ENCODE data around the gene TFRC.
"Not testable (repeated sequence)": the region's sequence is repeated elsewhere in the genome, so short reads cannot be mapped to it uniquely, and the experiment has no call there.

Gene TFRC

DNA sequence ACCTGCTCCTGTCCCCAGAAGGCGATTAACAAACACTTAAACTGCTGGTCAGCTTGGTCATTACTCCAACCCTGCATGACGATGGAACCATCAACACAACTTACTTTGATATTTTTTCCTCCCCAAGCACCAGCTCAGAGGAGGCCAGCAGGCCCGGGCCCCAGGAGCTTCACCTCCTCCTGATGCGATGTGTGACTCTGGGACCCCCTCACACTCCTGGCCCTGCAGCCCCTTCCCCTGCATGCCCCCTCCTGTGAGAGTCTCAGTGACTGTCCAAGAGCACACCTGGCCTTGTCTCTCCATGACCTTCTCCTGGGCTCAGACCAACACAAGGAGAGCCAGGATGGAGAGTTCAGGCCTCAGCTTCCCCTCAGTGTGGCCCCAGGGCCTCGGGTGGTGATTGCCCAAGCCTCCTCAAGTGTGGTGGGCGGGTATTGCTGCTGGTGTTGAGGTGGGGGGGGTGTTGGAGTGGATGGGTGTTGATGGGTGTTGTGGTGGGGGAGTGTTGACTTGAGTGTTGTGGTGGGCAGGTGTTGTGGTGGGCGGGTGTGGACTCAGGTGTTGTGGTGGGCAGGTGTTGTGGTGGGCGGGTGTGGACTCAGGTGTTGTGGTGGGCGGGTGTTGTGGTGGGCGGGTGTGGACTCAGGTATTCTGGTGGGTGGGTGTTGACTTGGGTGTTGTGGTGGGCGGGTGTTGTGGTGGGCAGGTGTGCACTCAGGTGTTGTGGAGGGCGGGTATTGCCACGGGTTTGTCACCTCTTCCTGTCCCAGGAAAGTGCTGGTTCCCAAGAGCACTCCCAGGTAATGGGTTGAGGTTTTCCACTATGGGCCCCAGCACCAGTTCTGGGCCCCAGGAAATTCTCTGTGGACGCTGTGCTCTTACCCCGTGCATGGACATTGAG, 68.1 kb downstream of the TFRC start:
- no peak for DNase-seq (ENCODE audit: low read depth, low spot score)
- no peak overlapping the region for H3K4me3 ChIP-seq (ENCODE audit: low read length)

DNA sequence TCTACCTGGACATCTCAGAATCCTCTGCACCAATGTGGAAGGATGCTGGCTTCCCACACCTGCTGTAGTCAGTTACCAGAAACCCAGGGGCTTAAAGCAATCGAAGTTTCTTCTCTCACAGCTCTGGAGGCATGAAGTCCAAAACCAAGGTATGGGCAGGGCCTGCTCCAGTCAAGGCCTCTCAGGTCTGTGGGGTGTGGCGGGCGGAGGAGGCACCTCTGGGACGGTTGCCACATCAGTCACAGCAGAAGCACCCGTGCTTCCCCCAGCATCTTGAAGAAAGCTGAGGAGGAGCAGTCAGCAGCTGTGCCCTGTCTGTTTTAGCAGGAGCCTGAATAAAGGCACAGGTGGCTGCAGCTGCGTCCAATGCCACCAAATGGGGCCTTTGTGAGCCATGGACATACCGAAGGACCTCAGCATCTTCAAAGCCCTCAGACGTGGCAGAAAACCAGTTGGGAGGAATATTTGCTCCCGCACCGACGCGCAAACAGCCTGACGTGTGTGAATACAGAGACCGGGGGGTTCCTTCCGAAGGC, 68.9 kb downstream of the TFRC start:
- DNase-seq (ENCODE audit: low read depth, low spot score) = no peak
- H3K4me3 ChIP-seq (ENCODE audit: low read length) = no peak overlapping the region

DNA sequence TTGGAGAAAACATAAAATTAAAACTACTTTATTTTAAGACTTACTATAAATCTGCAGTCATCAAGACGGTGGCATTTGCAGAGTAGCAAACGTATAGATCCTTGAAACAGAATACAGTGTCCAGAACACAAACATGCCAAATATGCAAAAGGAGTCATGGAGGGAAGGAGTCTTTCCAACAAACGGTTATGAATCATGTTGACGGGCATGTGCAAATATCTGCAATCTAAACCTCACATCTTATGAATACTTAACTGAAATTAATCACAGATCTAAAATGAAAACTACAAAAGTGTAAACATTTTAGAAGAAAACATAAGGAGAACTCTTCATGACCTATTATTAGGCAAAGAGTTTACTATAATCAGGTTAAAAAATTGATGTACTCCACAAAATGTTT, 69.4 kb downstream of the TFRC start:
- no peak overlapping the region for H3K4me3 ChIP-seq (ENCODE audit: low read length)
- no peak for DNase-seq (ENCODE audit: low read depth, low spot score)

- DNase-seq (ENCODE audit: low read depth, low spot score) = no peak
Observed at GRCh38 chr3:196009456-196009855, 72.4 kb downstream of the TFRC start.

DNA sequence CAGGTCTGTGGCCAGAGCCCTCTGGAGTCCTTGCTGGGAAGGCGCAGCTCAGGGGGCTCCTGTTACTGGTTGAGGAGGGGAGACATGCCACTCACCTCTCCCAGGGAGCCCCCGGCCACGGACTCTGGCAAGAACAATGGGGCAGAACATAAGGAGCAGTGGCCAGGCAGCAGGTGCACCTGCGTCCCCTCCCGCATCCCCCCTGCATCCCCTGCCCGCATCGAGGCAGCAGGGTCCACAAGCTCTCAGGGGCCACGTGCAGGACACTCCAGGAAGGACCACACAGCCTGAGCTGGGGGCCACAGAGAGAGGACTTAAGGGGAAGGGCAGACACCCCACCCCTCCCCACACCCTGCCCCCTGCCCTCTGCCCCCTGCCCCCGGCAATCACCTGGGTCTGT, 73.0 kb downstream of the TFRC start:
- no peak for DNase-seq (ENCODE audit: low read depth, low spot score)
- no peak overlapping the region for H3K4me3 ChIP-seq (ENCODE audit: low read length)

More at GRCh38 chr3:196009456-196009855, 72.4 kb downstream of the TFRC start:
- H3K4me3 ChIP-seq (ENCODE audit: low read length) = no peak overlapping the region

- no peak overlapping the region for H3K4me3 ChIP-seq (ENCODE audit: low read length)
- DNase-seq (ENCODE audit: low read depth, low spot score) = no peak
Observed at GRCh38 chr3:196008387-196008786, 73.5 kb downstream of the TFRC start.

- no peak overlapping the region for H3K4me3 ChIP-seq (ENCODE audit: low read length)
- DNase-seq (ENCODE audit: low read depth, low spot score) = no peak
Observed at GRCh38 chr3:196007744-196008335, 74.0 kb downstream of the TFRC start.

- DNase-seq (ENCODE audit: low read depth, low spot score); H3K4me3 ChIP-seq (ENCODE audit: low read length): not testable (repeated sequence)
Observed at GRCh38 chr3:196005338-196005737, 76.6 kb downstream of the TFRC start.

DNA sequence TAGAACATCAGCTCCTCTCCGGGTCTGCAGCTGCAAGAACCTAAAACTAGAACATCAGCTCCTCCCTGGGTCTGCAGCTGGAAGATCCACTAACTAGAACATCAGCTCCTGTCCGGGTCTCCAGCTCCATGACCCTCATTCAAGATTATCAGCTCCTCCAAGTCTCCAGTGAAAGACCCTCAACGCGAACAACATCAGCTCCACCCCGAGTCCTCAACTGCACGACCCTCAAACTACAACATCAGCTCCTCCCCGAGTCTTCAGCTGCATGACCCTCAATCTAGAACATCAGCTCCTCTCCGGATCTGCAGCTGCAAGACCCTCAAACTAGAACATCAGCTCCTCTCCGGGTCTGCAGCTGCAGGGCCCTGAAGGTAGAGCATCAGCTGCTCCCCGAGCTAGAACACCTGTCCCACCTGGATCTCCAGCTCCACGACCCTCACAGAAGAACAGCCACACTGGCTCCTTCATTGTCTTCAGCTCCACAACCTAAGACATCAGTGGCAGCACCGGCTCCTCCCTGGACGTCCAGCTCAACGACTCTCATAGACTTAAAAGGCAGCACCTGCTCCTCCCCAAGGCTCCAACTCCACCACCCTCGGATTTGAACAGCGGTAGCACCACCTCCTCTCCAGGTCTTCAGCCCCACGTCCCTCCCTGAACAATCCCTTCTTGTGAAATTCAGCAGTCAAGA, 77.4 kb downstream of the TFRC start:
- DNase-seq (ENCODE audit: low read depth, low spot score); H3K4me3 ChIP-seq (ENCODE audit: low read length): not testable (repeated sequence)

DNA sequence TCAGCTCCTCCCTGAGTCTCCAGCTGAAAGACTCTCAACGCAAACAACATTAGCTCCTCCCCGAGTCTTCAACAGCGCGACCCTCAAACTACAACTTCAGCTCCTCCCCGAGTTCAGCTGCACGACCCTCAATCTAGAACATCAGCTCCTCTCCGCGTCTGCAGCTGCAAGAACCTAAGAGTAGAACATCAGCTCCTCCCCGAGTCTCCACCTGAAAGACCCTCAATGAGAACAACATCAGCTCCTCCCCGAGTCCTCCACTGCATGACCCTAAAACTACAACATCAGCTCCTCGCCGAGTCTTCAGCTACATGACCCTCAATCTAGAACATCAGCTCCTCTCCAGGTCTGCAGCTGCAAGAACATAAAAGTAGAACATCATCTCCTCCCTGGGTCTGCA, 78.3 kb downstream of the TFRC start:
- no peak overlapping the region for H3K4me3 ChIP-seq (ENCODE audit: low read length)
- DNase-seq (ENCODE audit: low read depth, low spot score) = no peak

- DNase-seq (ENCODE audit: low read depth, low spot score); H3K4me3 ChIP-seq (ENCODE audit: low read length): not testable (repeated sequence)
Observed at GRCh38 chr3:196002721-196003120, 79.2 kb downstream of the TFRC start.

DNA sequence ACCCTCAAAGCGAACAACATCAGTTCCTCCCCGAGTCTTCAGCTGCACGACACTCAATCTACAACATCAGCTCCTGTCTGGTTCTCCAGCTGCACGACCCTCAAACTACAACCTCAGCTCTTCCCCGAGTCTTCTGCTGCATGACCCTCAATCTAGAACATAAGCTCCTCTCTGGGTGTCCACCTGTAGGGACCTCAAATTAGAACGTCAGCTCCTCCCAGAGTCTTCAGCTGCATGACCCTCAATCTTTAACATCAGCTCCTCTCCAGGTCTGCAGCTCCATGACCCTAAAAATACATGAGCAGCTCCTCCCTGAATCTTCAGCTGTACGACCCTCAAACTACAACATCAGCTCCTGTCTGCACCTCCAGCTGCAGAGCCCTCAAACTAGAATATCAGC, 80.7 kb downstream of the TFRC start:
- DNase-seq (ENCODE audit: low read depth, low spot score) = not testable (repeated sequence)

DNA sequence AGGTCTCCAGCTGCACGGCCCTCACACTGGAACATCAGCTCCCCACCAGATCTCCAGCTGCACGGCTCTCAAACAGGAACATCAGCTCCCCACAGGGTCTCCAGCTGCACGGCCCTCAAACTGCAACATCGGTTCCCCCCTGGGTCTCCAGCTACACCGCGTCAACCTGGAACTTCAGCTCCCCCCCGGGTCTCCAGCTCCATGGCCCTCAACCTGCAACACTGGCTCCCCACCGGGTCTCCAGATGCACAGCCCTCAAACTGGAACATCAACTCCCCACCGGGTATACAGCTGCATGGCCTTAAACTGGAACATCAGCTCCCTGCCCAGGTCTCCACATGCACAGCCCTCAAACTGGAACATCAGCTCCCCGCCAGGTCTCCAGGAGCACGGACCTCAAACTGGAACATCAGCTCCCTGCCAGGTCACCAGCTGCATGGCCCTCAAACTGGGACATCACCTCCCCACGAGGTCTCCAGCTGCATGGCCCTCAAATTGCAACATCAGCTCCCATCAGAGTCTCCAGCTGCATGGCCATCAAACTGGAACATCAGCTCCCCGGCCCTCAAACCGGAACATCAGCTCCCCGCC, 81.4 kb downstream of the TFRC start:
- DNase-seq (ENCODE audit: low read depth, low spot score); H3K4me3 ChIP-seq (ENCODE audit: low read length): not testable (repeated sequence)

More for the DNA sequence above, 80.7 kb downstream of the TFRC start:
- H3K4me3 ChIP-seq (ENCODE audit: low read length) = not testable (repeated sequence)

GRCh38 chr3:195999896-196000295, 82.0 kb downstream of the TFRC start:
- no peak for DNase-seq (ENCODE audit: low read depth, low spot score)
- H3K4me3 ChIP-seq (ENCODE audit: low read length) = no peak overlapping the region

Data from Jurkat, Clone E6-1 (cell line).